ENCODE results near the gene ZNF439. TPM values are rescaled to one million over a fixed set of nuclear protein-coding genes. Genes with fewer than 3 reads are reported as not detected.

The ZNF439 gene
- polyA plus RNA-seq, 1 donor (not counting 4 experiments of a cell fraction or from before 2014, with no cell fraction given): 0.71 TPM

DNA sequence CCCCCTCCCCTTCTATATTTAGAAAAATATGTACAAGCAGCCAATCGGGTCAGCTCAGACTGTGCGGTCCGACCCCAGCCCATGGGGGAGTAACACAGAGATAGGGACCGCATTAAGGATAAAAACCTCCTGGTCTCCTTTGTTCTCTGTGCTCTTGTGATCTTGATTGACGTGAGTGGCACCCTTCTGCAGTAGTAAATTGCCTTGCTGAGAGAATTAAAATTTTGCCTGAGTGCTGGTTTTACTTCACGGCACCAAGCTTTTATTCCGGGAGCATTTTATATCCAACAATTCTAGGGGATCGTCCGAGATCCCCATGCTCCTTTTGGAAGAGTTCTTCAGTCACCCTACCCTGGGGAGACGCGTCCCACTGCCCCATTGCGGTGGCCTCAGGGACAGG, 32.1 kb downstream of the ZNF439 start:
- dilution Hi-C loops (cut with MboI; ENCODE audit: extremely low pct_ligation_motif_present, low sequenced_read_pairs): loop anchor here (5.0 kb wide), 1 partner anchor 33 kb away; the partner anchor contains the start of gene ZNF439
- TF ChIP-seq EZH2 (IDR thresholded peaks at IDR 0.05; ENCODE audit: low read length): no peak
- TF ChIP-seq, protein P1, sequence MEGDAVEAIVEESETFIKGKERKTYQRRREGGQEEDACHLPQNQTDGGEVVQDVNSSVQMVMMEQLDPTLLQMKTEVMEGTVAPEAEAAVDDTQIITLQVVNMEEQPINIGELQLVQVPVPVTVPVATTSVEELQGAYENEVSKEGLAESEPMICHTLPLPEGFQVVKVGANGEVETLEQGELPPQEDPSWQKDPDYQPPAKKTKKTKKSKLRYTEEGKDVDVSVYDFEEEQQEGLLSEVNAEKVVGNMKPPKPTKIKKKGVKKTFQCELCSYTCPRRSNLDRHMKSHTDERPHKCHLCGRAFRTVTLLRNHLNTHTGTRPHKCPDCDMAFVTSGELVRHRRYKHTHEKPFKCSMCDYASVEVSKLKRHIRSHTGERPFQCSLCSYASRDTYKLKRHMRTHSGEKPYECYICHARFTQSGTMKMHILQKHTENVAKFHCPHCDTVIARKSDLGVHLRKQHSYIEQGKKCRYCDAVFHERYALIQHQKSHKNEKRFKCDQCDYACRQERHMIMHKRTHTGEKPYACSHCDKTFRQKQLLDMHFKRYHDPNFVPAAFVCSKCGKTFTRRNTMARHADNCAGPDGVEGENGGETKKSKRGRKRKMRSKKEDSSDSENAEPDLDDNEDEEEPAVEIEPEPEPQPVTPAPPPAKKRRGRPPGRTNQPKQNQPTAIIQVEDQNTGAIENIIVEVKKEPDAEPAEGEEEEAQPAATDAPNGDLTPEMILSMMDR (optimal IDR thresholded peaks at IDR 0.05 in 1 of 3, IDR thresholded peaks at IDR 0.05 in 1 of 3, conservative IDR thresholded peaks at IDR 0.05 in 1 of 3; ENCODE audit: extremely low read depth in 1 of 3, insufficient read depth in 2 of 3, low read length in 3 of 3): no peak

GRCh38 chr19:11881151-11881800, 32.8 kb downstream of the ZNF439 start:
- no peak for FAIRE-seq
- TF ChIP-seq EZH2 (IDR thresholded peaks at IDR 0.05; ENCODE audit: low read length): no peak
- TF ChIP-seq, protein P1 (optimal IDR thresholded peaks at IDR 0.05 in 1 of 3, IDR thresholded peaks at IDR 0.05 in 1 of 3, conservative IDR thresholded peaks at IDR 0.05 in 1 of 3; ENCODE audit: extremely low read depth in 1 of 3, insufficient read depth in 2 of 3, low read length in 3 of 3): peak; percentile 64 to 80 (median 77)

More for the DNA sequence above, 32.1 kb downstream of the ZNF439 start:
- Histone ChIP-seq H3K4me1 (ENCODE audit: control insufficient read depth, extremely low read depth, insufficient read depth, low read length) (no peaks in the 10 kb centered on the region), H4K20me1 (ENCODE audit: control insufficient read depth, extremely low read depth, insufficient read depth, low read length) (no peaks in the 10 kb centered on the region), H3K9me3 (ENCODE audit: control insufficient read depth, low read depth, low read length) (no peaks in the 10 kb centered on the region), H3K9me1 (ENCODE audit: control insufficient read depth, extremely low read depth, insufficient read depth, low read length) (no peaks in the 10 kb centered on the region), H3K27ac (ENCODE audit: control insufficient read depth, insufficient read depth, low read length) (no peak overlapping the region), H3K9ac (ENCODE audit: control insufficient read depth, extremely low read depth, insufficient read depth, low read length) (no peak overlapping the region), H3K79me2 (ENCODE audit: control insufficient read depth, insufficient read depth, low read length) (no peaks in the 10 kb centered on the region), H3K36me3 (ENCODE audit: control insufficient read depth in 2 of 2, extremely low read depth in 1 of 2, insufficient read depth in 2 of 2, low read length in 2 of 2) (no peaks in the 10 kb centered on the region), H3K27me3 (ENCODE audit: control insufficient read depth, extremely low read depth, insufficient read depth, low read length) (no peaks in the 10 kb centered on the region), H2AFZ (ENCODE audit: control insufficient read depth, low read length) (no peak overlapping the region), H3K4me3 (ENCODE audit: control insufficient read depth in 2 of 3, extremely low read depth in 1 of 3, insufficient read depth in 2 of 3, low read depth in 1 of 3, low read length in 3 of 3) (no peak overlapping the region), H3K4me2 (ENCODE audit: control insufficient read depth, extremely low read depth, insufficient read depth, low read depth, low read length) (no peak overlapping the region)
- no peak for FAIRE-seq
- DNase-seq (ENCODE audit: low read depth, low spot score): no peak

More at GRCh38 chr19:11881151-11881800, 32.8 kb downstream of the ZNF439 start:
- no peaks in the 10 kb centered on the region for H3K4me1 ChIP-seq (ENCODE audit: control insufficient read depth, extremely low read depth, insufficient read depth, low read length)
- no peak for DNase-seq (ENCODE audit: low read depth, low spot score)
- no peaks in the 10 kb centered on the region for H3K79me2 ChIP-seq (ENCODE audit: control insufficient read depth, insufficient read depth, low read length)
- no peak overlapping the region for H3K27ac ChIP-seq (ENCODE audit: control insufficient read depth, insufficient read depth, low read length)
- no peak overlapping the region for H3K9ac ChIP-seq (ENCODE audit: control insufficient read depth, extremely low read depth, insufficient read depth, low read length)
- no peak overlapping the region for H3K4me2 ChIP-seq (ENCODE audit: control insufficient read depth, extremely low read depth, insufficient read depth, low read depth, low read length)
- no peaks in the 10 kb centered on the region for H3K36me3 ChIP-seq (ENCODE audit: control insufficient read depth in 2 of 2, extremely low read depth in 1 of 2, insufficient read depth in 2 of 2, low read length in 2 of 2)
- no peaks in the 10 kb centered on the region for H4K20me1 ChIP-seq (ENCODE audit: control insufficient read depth, extremely low read depth, insufficient read depth, low read length)
- H3K27me3 ChIP-seq (ENCODE audit: control insufficient read depth, extremely low read depth, insufficient read depth, low read length): no peaks in the 10 kb centered on the region
- no peaks in the 10 kb centered on the region for H3K9me3 ChIP-seq (ENCODE audit: control insufficient read depth, low read depth, low read length)
- no peak overlapping the region for H3K4me3 ChIP-seq (ENCODE audit: control insufficient read depth in 2 of 3, extremely low read depth in 1 of 3, insufficient read depth in 2 of 3, low read depth in 1 of 3, low read length in 3 of 3)
- dilution Hi-C loops (cut with MboI; ENCODE audit: extremely low pct_ligation_motif_present, low sequenced_read_pairs): loop anchor here (5.0 kb wide), 1 partner anchor 34 kb away; the partner anchor contains the start of gene ZNF439
- no peak overlapping the region for H2AFZ ChIP-seq (ENCODE audit: control insufficient read depth, low read length)
- H3K9me1 ChIP-seq (ENCODE audit: control insufficient read depth, extremely low read depth, insufficient read depth, low read length): no peaks in the 10 kb centered on the region

All from keratinocyte (primary cell).